Measurements from ENCODE around the gene MORN2.

- no peak for TF ChIP-seq CTCF (IDR thresholded peaks at IDR 0.05; ENCODE audit: insufficient read depth, low read depth, low read length)
- TF ChIP-seq EZH2 (IDR thresholded peaks at IDR 0.05; ENCODE audit: insufficient read depth, low read length) = no peak
Measured at GRCh38 chr2:38887347-38887746, 11.6 kb downstream of the MORN2 start.
